Spleen (tissue), 11 donors: Measurements from ENCODE around the gene EIF3L. TPM values are rescaled to one million over a fixed set of nuclear protein-coding genes. Genes with fewer than 3 reads are reported as not detected.

Experiments
- DNase-seq: peaks from one replicate; pipeline ENCODE4 v3.0.0-alpha.2; 2020
- H3K27ac ChIP-seq, 8 donors: fragments of 200-600 bp; sonication (generic) in 7 of 8; 1 replicate in 4 of 8; 2 replicates in 4 of 8; pipeline versions ENCODE4 v1.5.0 to v1.8.0; 2016 to 2021; ENCODE audit warnings: inconsistent platforms in 4 of 8, mild to moderate bottlenecking in 4 of 8, moderate library complexity in 1 of 8
- H3K27me3 ChIP-seq, 7 donors: fragments of 200-600 bp; sonication (generic) in 6 of 7; replicated peaks in 1 of 7; 1 replicate in 4 of 7; 2 replicates in 3 of 7; pipeline versions ENCODE4 v1.5.0 to v1.8.0; 2016 to 2021; ENCODE audit warnings: inconsistent platforms in 3 of 7, mild to moderate bottlenecking in 1 of 7
- H3K36me3 ChIP-seq, 6 donors: fragments of 200-600 bp; sonication (generic) in 5 of 6; 1 replicate in 4 of 6; 2 replicates in 2 of 6; pipeline versions ENCODE4 v1.5.0 to v1.8.0; 2016 to 2021; ENCODE audit warnings: inconsistent platforms in 2 of 6
- H3K4me1 ChIP-seq, 6 donors: fragments of 200-600 bp; sonication (generic) in 5 of 6; 1 replicate in 3 of 6; 2 replicates in 3 of 6; pipeline versions ENCODE4 v1.5.0 to v1.8.0; 2016 to 2021; ENCODE audit warnings: inconsistent platforms in 3 of 6
- H3K4me3 ChIP-seq, 8 donors: fragments of 200-600 bp; sonication (generic) in 7 of 8; 1 replicate in 4 of 8; 2 replicates in 4 of 8; pipeline versions ENCODE4 v1.5.0 to v1.8.0; 2016 to 2021; ENCODE audit warnings: inconsistent platforms in 4 of 8, mild to moderate bottlenecking in 4 of 8, moderate library complexity in 2 of 8
- H3K9me3 ChIP-seq, 8 donors: fragments of 200-600 bp; sonication (generic) in 7 of 8; 1 replicate in 4 of 8; 2 replicates in 4 of 8; pipeline versions ENCODE4 v1.5.0 to v1.8.0; 2016 to 2021; ENCODE audit warnings: inconsistent platforms in 4 of 8
- CTCF ChIP-seq, 11 experiments: fragments of 200-600 bp in 7 of 11; fragments of 450-650 bp in 4 of 11; sonication (generic) in 4 of 11; IDR thresholded peaks in 8 of 11; conservative IDR thresholded peaks in 3 of 11; 1 replicate in 7 of 11; 2 replicates in 4 of 11; pipeline versions ENCODE4 v1.4.0 to v1.8.0; 2016 to 2021; ENCODE audit warnings: antibody characterized with exemption in 11 of 11, inconsistent platforms in 4 of 11, mild to moderate bottlenecking in 1 of 11
- POLR2A ChIP-seq, 3 donors: fragments of 450-650 bp; IDR thresholded peaks; one replicate each; pipeline ENCODE4 v1.5.1; 2017; ENCODE audit warnings: antibody characterized with exemption in 3 of 3, mild to moderate bottlenecking in 1 of 3
- POLR2AphosphoS5 ChIP-seq, 3 donors: sonication (generic); formaldehyde crosslinking; IDR thresholded peaks; one replicate each; pipeline ENCODE4 v1.5.1; 2017; ENCODE audit warnings: antibody characterized with exemption in 3 of 3
- WGBS, 5 donors: extraction: QIAGEN DNeasy Blood & Tissue Kit in 3 of 5; methylation state at CpG; one replicate each; pipeline versions ENCODE4 v1.1.5 to v1.1.7; 2013 to 2018; 5-methylcytosine and 5-hydroxymethylcytosine counted together
- intact Hi-C: fragments of 100-400 bp; cut with DNase I; formaldehyde crosslinking; loops from one replicate; pipeline ENCODE4 v1.15.0; 2023; ENCODE audit warnings: low total_unique reads
- microRNA-seq, 3 donors: library from miRNA; unstranded; fragments of <30 nt; microRNA quantifications; one replicate each; pipeline versions ENCODE4 to v1.1.0, GENCODE V29; 2019 to 2020
- polyA plus RNA-seq, 3 donors: library from polyadenylated mRNA; stranded (reverse); fragments of 200-250 nt; gene quantifications; one replicate each; pipeline ENCODE4 v1.2.1, GENCODE V29; 2013
- small RNA-seq, 4 donors: library from RNA; depleted of rRNA; stranded (forward); fragments of <200 nt; gene quantifications; one replicate each; pipeline ENCODE3, GENCODE V24; 2016
- total RNA-seq, 7 donors: library from RNA; depleted of rRNA in 3 of 7; stranded (reverse); fragments of >200 nt in 3 of 7; fragmentation: NEBNext Ultra II Directional in 4 of 7; extraction: Animal tissue kit (Norgen Biotek cat#: 25700) in 4 of 7; gene quantifications; one replicate each; pipeline versions ENCODE4 v1.1.0 to v1.2.1, GENCODE V29; 2016 to 2021
- donor health status: healthy with polysubstance abuse.
- donor health status: DM: no; HTN: no; CAD: no; lungs with moderate emphysema.
- donor health status: DM: no; HTN: no; CAD: no.
- donor health status: Bipolar disorder and iron deficiency.
- donor health status: healthy.
- donor health status: DM: no; HTN: no; CAD: no.
- donor health status: DM: yes; HTN: yes; CAD: no.

The EIF3L gene
- total and polyA plus RNA-seq, 10 donors = 254 to 407 (median 334) TPM

GRCh38 chr22:37933711-37934376 is 84.6 kb downstream of the EIF3L start:
- Histone ChIP-seq H3K4me1 (peaks cover 8 to 48% (median 30%) of the 10 kb centered on the region in 6 donors), H3K27me3 (no peaks in the 10 kb centered on the region), H3K27ac (peak overlapping the region in 6 of 8 donors; percentile 11 to 57 (median 50)), H3K9me3 (no peaks in the 10 kb centered on the region), H3K4me3 (no peak overlapping the region), H3K36me3 (peaks cover 0 to 72% (median 23%) of the 10 kb centered on the region in 6 donors)
- DNase-seq = peak; percentile 95
- TF ChIP-seq CTCF (IDR thresholded peaks at IDR 0.05 in 8 of 11, conservative IDR thresholded peaks at IDR 0.05 in 3 of 11) = peak; percentile 78 to 99 (median 97)
- TF ChIP-seq POLR2A (IDR thresholded peaks at IDR 0.05) = no peak
- TF ChIP-seq POLR2AphosphoS5 (IDR thresholded peaks at IDR 0.05) = peak; percentile 73 to 82 (median 73)
- WGBS, 5 donors = 4 to 18% (median 10%) methylated on average over 7 to 13 of the region's 13 CpGs
- intact Hi-C loops = no loop called here

Small RNA genes within 50 kb of the gene (microRNA-seq; reads per million reads assigned to microRNA genes)
- gene MIR659 = 0.28 to 0.36 (median 0.35) reads per million in 3 donors

Small RNA genes within 50 kb of the gene (small RNA-seq; reads per million reads assigned to genes)
- 0 to 0.40 (median 0.28) reads per million in 4 donors for gene MIR659

Other genes with a start within 250 kb of the EIF3L start
- gene GGA1, start 240.6 kb upstream of the EIF3L start, total RNA-seq = 100 to 1,000 TPM in 1 of 7 donors, 10 to 100 TPM in 6; 67.6 to 115 (median 82.6) TPM
- 100 to 1,000 TPM in 2 of 3 donors, 10 to 100 TPM in 1; 43.4 to 134 (median 121) TPM for gene GGA1, start 240.6 kb upstream of the EIF3L start, polyA plus RNA-seq
- gene SH3BP1, start 209.8 kb upstream of the EIF3L start, total RNA-seq = 10 to 100 TPM; 38.0 to 78.9 (median 61.2) TPM
- gene SH3BP1, start 209.8 kb upstream of the EIF3L start, polyA plus RNA-seq = 10 to 100 TPM; 17.7 to 51.7 (median 35.2) TPM
- 10 to 100 TPM in 5 of 7 donors, 1 to 10 TPM in 2; 9.3 to 17.8 (median 11.2) TPM for gene PDXP, start 190.7 kb upstream of the EIF3L start, total RNA-seq
- gene PDXP, start 190.7 kb upstream of the EIF3L start, polyA plus RNA-seq = 10 to 100 TPM; 14.7 to 26.6 (median 15.4) TPM
- gene LGALS1, start 173.8 kb upstream of the EIF3L start, total RNA-seq = 100 to 1,000 TPM; 158 to 544 (median 389) TPM
- gene LGALS1, start 173.8 kb upstream of the EIF3L start, polyA plus RNA-seq = 100 to 1,000 TPM; 371 to 519 (median 445) TPM
- gene NOL12, start 163.1 kb upstream of the EIF3L start, total RNA-seq = 10 to 100 TPM; 24.0 to 55.3 (median 30.2) TPM
- 10 to 100 TPM; 28.5 to 33.9 (median 31.1) TPM for gene NOL12, start 163.1 kb upstream of the EIF3L start, polyA plus RNA-seq
- 100 to 1,000 TPM in 5 of 7 donors, 10 to 100 TPM in 2; 69.9 to 151 (median 106) TPM for gene TRIOBP, start 152.4 kb upstream of the EIF3L start, total RNA-seq
- gene TRIOBP, start 152.4 kb upstream of the EIF3L start, polyA plus RNA-seq = 10 to 100 TPM; 24.6 to 62.0 (median 34.2) TPM
- gene GCAT, start 41.5 kb upstream of the EIF3L start, total RNA-seq = 1 to 10 TPM in 5 of 7 donors, under 1 TPM in 1, not detected in 1; 0.94 to 2.2 (median 1.7) TPM
- gene GCAT, start 41.5 kb upstream of the EIF3L start, polyA plus RNA-seq = 1 to 10 TPM; 1.7 to 3.9 (median 1.9) TPM
- gene GALR3, start 26.0 kb upstream of the EIF3L start, total RNA-seq = not detected
- not detected for gene GALR3, start 26.0 kb upstream of the EIF3L start, polyA plus RNA-seq
- gene ANKRD54, start 5.1 kb upstream of the EIF3L start, total RNA-seq = 10 to 100 TPM; 14.5 to 31.0 (median 15.3) TPM
- 10 to 100 TPM; 15.7 to 17.5 (median 15.8) TPM for gene ANKRD54, start 5.1 kb upstream of the EIF3L start, polyA plus RNA-seq
- gene MICALL1, start 56.9 kb downstream of the EIF3L start, total RNA-seq = 10 to 100 TPM; 15.7 to 29.4 (median 21.8) TPM
- gene MICALL1, start 56.9 kb downstream of the EIF3L start, polyA plus RNA-seq = 10 to 100 TPM in 1 of 3 donors, 1 to 10 TPM in 2; 3.8 to 11.6 (median 4.1) TPM
- gene C22orf23, start 104.2 kb downstream of the EIF3L start, total RNA-seq = not detected
- under 1 TPM; 0.04 to 0.16 (median 0.05) TPM for gene C22orf23, start 104.2 kb downstream of the EIF3L start, polyA plus RNA-seq
- gene POLR2F, start 104.3 kb downstream of the EIF3L start, total RNA-seq = 10 to 100 TPM; 28.0 to 68.3 (median 35.5) TPM
- 100 to 1,000 TPM in 1 of 3 donors, 10 to 100 TPM in 2; 82.1 to 111 (median 88.9) TPM for gene POLR2F, start 104.3 kb downstream of the EIF3L start, polyA plus RNA-seq
- gene SOX10, start 135.1 kb downstream of the EIF3L start, total RNA-seq = under 1 TPM in 3 of 7 donors, not detected in 4; 0.13 to 0.25 (median 0.23) TPM
- gene SOX10, start 135.1 kb downstream of the EIF3L start, polyA plus RNA-seq = 1 to 10 TPM in 1 of 3 donors, under 1 TPM in 2; 0.09 to 1.8 (median 0.20) TPM
- 10 to 100 TPM; 14.9 to 34.2 (median 31.9) TPM for gene PICK1, start 208.0 kb downstream of the EIF3L start, total RNA-seq
- 10 to 100 TPM; 16.4 to 29.3 (median 20.3) TPM for gene PICK1, start 208.0 kb downstream of the EIF3L start, polyA plus RNA-seq
- under 1 TPM in 3 of 7 donors, not detected in 4; 0.30 to 0.77 (median 0.60) TPM for gene SLC16A8, start 234.8 kb downstream of the EIF3L start, total RNA-seq
- gene SLC16A8, start 234.8 kb downstream of the EIF3L start, polyA plus RNA-seq = 1 to 10 TPM in 1 of 3 donors, under 1 TPM in 2; 0.22 to 1.2 (median 0.97) TPM